PC-9 (cell line): ENCODE data around the gene SEPHS2. TPM values are rescaled to one million over a fixed set of nuclear protein-coding genes. Genes with fewer than 3 reads are reported as not detected.

Experiments
- BruUV-seq: library from RNA; stranded (reverse); fragments of 400-500 nt; replicated peaks from 2 replicates; lab custom pipeline; 2021; lab: Mats Ljungman, UMichigan
- CTCF ChIA-PET: fragments of 300-600 bp; sonication (Branson Sonifier 250); formaldehyde crosslinking; loops from one replicate; lab custom pipeline; 2022; ENCODE audit warnings: antibody characterized with exemption; lab: Charles Lee
- POLR2A ChIA-PET: fragments of 300-600 bp; sonication (Branson Sonifier 250); formaldehyde crosslinking; loops from one replicate; lab custom pipeline; 2022; ENCODE audit warnings: antibody characterized with exemption; ENCODE audit not compliant: unreplicated experiment; lab: Charles Lee
- DNase-seq, 2 experiments: peaks; one replicate each; pipeline versions ENCODE4 v3.0.0 to v3.0.0-alpha.2; 2015 to 2022; ENCODE audit warnings: mixed read lengths in 1 of 2
- H2AFZ ChIP-seq: fragments of 200-600 bp; sonication (generic); 2 replicates; pipeline ENCODE4 v1.8.1; 2017; ENCODE audit warnings: antibody characterized with exemption
- H3F3A ChIP-seq: fragments of 200-600 bp; sonication (generic); 2 replicates; pipeline ENCODE4 v1.8.1; 2017; ENCODE audit warnings: antibody characterized with exemption, mild to moderate bottlenecking, low read depth; ENCODE audit not compliant: insufficient read depth
- H3K27ac ChIP-seq: fragments of 200-600 bp; sonication (generic); 2 replicates; pipeline ENCODE4 v1.6.1; 2016; ENCODE audit warnings: mixed run types
- H3K27me3 ChIP-seq: fragments of 200-600 bp; sonication (generic); 2 replicates; pipeline ENCODE4 v1.6.1; 2016; ENCODE audit warnings: low read depth, mixed run types; ENCODE audit not compliant: insufficient read depth
- H3K36me3 ChIP-seq: fragments of 200-600 bp; sonication (generic); 2 replicates; pipeline ENCODE4 v1.6.1; 2016; ENCODE audit warnings: low read depth, mixed run types
- H3K4me1 ChIP-seq: fragments of 200-600 bp; sonication (generic); replicated peaks from 2 replicates; pipeline ENCODE4 v1.6.1; 2016; ENCODE audit warnings: mixed run types; ENCODE audit not compliant: insufficient read depth
- H3K4me2 ChIP-seq: fragments of 200-600 bp; sonication (generic); 2 replicates; pipeline ENCODE4 v1.6.1; 2017; ENCODE audit warnings: mixed run types
- H3K4me3 ChIP-seq: fragments of 200-600 bp; sonication (generic); 2 replicates; pipeline ENCODE4 v1.6.1; 2016; ENCODE audit warnings: mixed run types
- H3K79me2 ChIP-seq: fragments of 200-600 bp; sonication (generic); 2 replicates; pipeline ENCODE4 v1.6.1; 2017; ENCODE audit warnings: low read depth, mixed run types
- H3K9me2 ChIP-seq: fragments of 200-600 bp; sonication (generic); 2 replicates; pipeline ENCODE4 v1.8.1; 2017; ENCODE audit warnings: mild to moderate bottlenecking; ENCODE audit not compliant: insufficient read depth
- H3K9me3 ChIP-seq: fragments of 200-600 bp; sonication (generic); 2 replicates; pipeline ENCODE4 v1.8.1; 2016; ENCODE audit warnings: low read depth; ENCODE audit not compliant: insufficient read depth
- H4K20me1 ChIP-seq: fragments of 200-600 bp; sonication (generic); 2 replicates; pipeline ENCODE4 v1.8.1; 2017; ENCODE audit not compliant: insufficient read depth
- EZH2 ChIP-seq: fragments of 200-600 bp; sonication (generic); IDR thresholded peaks from 2 replicates; pipeline ENCODE4 v1.8.0; 2017; ENCODE audit warnings: antibody characterized with exemption, low read depth
- intact Hi-C: fragments of 100-400 bp; cut with micrococcal nuclease; formaldehyde crosslinking; loops from one replicate; pipeline ENCODE4 v1.10.0; 2022; ENCODE audit not compliant: unreplicated experiment
- total RNA-seq: library from RNA; stranded (reverse); gene quantifications from 2 replicates; pipeline ENCODE4 v1.2.3, GENCODE V29; 2021
- TF ChIP-seq, protein P1 (sequence below): fragments of 200-600 bp; sonication (generic); conservative IDR thresholded peaks from 2 replicates; pipeline ENCODE4 v1.6.1; 2017; ENCODE audit warnings: mixed run types, antibody characterized with exemption, mild to moderate bottlenecking, moderate library complexity

The SEPHS2 gene
- total RNA-seq, 1 experiment from 2014 or later: 67.2 TPM

DNA sequence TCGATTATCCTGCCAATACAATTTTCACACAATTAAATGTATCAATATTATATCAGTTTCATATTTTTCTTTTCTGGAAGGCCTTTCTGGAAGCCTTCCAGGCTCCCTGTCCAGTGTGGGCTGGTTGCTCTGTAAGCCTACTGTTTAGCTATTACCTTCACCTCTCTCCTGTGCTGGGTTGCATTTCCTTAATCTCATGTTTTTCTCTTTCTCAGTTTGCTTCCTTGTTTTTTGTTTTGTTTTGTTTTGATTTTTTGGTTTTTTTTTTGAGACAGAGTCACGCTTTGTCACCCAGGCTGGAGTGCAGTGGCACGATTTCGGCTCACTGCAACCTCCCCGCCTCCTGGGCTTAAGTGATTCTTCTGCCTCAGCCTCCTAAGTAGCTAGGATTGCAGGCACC is 6.8 kb downstream of the SEPHS2 start:
- H3K9me3 ChIP-seq: no peaks in the 10 kb centered on the region; the same call in 1 of the 2 replicates
- intact Hi-C loops: no loop called here
- no peaks in the 10 kb centered on the region for H3K9me2 ChIP-seq
- DNase-seq: no peak
- H3K27ac ChIP-seq: no peak overlapping the region
- peaks cover 7% of the 10 kb centered on the region; the same call in 1 of the 2 replicates for H3K79me2 ChIP-seq
- BruUV-seq: no TSS peak
- H3K4me1 ChIP-seq: peaks cover 9% of the 10 kb centered on the region; the same call in 1 of the 2 replicates
- ChIA-PET POLR2A (interaction anchor here (0.6 to 0.7 kb wide), 2 partner anchors 15 to 31 kb away, joined by 5 to 11 read pairs; partner anchors contain the start of gene ZNF771), CTCF (interaction anchor here (0.6 kb wide), 1 partner anchor 98 kb away, joined by 4 read pairs; no protein-coding TSS in a partner anchor)
- H3K4me3 ChIP-seq: no peak overlapping the region
- no peak overlapping the region for H2AFZ ChIP-seq
- peaks cover 28% of the 10 kb centered on the region for H3F3A ChIP-seq
- TF ChIP-seq, protein P1, sequence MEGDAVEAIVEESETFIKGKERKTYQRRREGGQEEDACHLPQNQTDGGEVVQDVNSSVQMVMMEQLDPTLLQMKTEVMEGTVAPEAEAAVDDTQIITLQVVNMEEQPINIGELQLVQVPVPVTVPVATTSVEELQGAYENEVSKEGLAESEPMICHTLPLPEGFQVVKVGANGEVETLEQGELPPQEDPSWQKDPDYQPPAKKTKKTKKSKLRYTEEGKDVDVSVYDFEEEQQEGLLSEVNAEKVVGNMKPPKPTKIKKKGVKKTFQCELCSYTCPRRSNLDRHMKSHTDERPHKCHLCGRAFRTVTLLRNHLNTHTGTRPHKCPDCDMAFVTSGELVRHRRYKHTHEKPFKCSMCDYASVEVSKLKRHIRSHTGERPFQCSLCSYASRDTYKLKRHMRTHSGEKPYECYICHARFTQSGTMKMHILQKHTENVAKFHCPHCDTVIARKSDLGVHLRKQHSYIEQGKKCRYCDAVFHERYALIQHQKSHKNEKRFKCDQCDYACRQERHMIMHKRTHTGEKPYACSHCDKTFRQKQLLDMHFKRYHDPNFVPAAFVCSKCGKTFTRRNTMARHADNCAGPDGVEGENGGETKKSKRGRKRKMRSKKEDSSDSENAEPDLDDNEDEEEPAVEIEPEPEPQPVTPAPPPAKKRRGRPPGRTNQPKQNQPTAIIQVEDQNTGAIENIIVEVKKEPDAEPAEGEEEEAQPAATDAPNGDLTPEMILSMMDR: no peak
- no peak for TF ChIP-seq EZH2
- peaks cover 6% of the 10 kb centered on the region; the same call in 1 of the 2 replicates for H4K20me1 ChIP-seq
- H3K36me3 ChIP-seq: 0 out of 2 replicates have a peak, but pooled peaks cover 6% of the 10 kb centered on the region
- no peak overlapping the region for H3K4me2 ChIP-seq
- no peaks in the 10 kb centered on the region for H3K27me3 ChIP-seq

DNA sequence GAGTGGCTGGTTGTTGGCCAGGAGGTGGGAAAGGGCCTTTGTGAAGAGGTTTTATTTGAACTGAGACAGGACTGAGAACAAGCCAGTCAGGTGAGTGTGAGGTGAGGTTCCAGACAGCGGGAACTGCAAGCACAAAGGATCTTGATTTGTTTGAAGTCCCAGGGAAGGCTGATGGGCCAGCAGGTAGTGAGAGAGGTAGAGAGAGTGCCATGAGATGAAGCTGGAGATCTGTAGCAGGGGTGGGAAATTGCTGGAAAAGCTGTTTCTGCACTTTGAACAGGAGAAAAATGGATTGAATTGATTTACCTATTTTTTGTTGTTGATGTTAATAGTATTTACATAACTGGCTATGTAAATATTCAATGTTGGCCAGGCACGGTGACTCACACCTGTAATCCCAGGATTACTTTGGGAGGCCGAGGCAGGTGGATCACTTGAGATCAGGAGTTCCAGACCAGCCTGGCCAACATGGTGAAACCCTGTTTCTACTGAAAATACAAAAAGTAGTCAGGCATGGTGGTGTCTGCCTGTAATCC is 8.1 kb downstream of the SEPHS2 start:
- POLR2A ChIA-PET: no interaction called here
- H3K27ac ChIP-seq: no peak overlapping the region

DNA sequence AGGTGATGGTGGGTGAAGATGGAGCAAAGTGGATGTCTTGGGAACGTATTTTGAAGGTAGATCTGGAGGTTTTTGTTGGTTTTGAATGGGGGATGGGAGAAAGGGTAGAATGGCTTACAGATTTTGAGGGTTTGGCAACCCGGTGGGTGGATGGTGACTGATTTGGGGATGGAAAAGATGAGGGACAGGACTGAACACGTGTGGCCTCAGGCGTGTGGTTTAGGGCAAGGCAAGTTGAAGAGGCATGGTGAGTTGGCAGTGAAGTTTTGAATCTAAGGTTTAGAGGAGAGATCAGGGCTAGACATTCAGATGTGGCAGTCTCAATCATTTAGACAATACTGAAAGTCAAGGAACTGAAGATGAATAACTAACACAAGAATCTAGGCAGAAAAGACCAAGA is 10.8 kb downstream of the SEPHS2 start:
- peaks cover 18% of the 10 kb centered on the region for H3F3A ChIP-seq
- no peaks in the 10 kb centered on the region for H3K27me3 ChIP-seq
- H4K20me1 ChIP-seq: no peaks in the 10 kb centered on the region
- no peaks in the 10 kb centered on the region for H3K79me2 ChIP-seq
- intact Hi-C loops: no loop called here
- no peaks in the 10 kb centered on the region for H3K9me2 ChIP-seq
- ChIA-PET CTCF (no interaction called here), POLR2A (interaction anchor here (0.8 kb wide), 1 partner anchor 23 kb away, joined by 8 read pairs; no protein-coding TSS in a partner anchor)
- H3K36me3 ChIP-seq: no peaks in the 10 kb centered on the region
- H2AFZ ChIP-seq: no peak overlapping the region
- H3K27ac ChIP-seq: no peak overlapping the region
- DNase-seq: no peak
- no peak overlapping the region for H3K4me3 ChIP-seq
- BruUV-seq: no TSS peak
- H3K9me3 ChIP-seq: no peaks in the 10 kb centered on the region
- peaks cover 7% of the 10 kb centered on the region for H3K4me1 ChIP-seq
- no peak overlapping the region for H3K4me2 ChIP-seq
- TF ChIP-seq, protein P1: no peak
- TF ChIP-seq EZH2: no peak

More for the DNA sequence above, 8.1 kb downstream of the SEPHS2 start:
- CTCF ChIA-PET: interaction anchor here (1.2 kb wide), 1 partner anchor 161 kb away, joined by 4 read pairs; no protein-coding TSS in a partner anchor
- Histone ChIP-seq H3K9me2 (no peaks in the 10 kb centered on the region), H3K9me3 (no peaks in the 10 kb centered on the region), H2AFZ (no peak overlapping the region), H3K79me2 (no peaks in the 10 kb centered on the region), H3K4me3 (no peak overlapping the region), H4K20me1 (no peaks in the 10 kb centered on the region), H3F3A (peaks cover 16% of the 10 kb centered on the region), H3K4me2 (no peak overlapping the region), H3K36me3 (no peaks in the 10 kb centered on the region), H3K27me3 (no peaks in the 10 kb centered on the region), H3K4me1 (no peaks in the 10 kb centered on the region)
- TF ChIP-seq, protein P1: no peak
- no peak for TF ChIP-seq EZH2
- no TSS peak for BruUV-seq
- no peak for DNase-seq
- intact Hi-C loops: no loop called here
